ENCODE data around the gene PDE6B. TPM values are rescaled to one million over a fixed set of nuclear protein-coding genes. Genes with fewer than 3 reads are reported as not detected.

Gene PDE6B
- total and polyA plus RNA-seq, 2 experiments from 2014 or later, result 3.4 to 5.0 TPM

- ATAC-seq (no peak; the same call in 2 of the 3 replicates), DNase-seq (ENCODE audit: low spot score) (no peak)
- no peaks in the 10 kb centered on the region; the same call in 1 of the 3 replicates for H3K36me3 Mint-ChIP-seq (ENCODE audit: low read depth)
- Histone ChIP-seq H3K79me2 (replicated peaks; ENCODE audit: insufficient read depth) (no peaks in the 10 kb centered on the region), H3K4me1 (ENCODE audit: insufficient read depth) (no peaks in the 10 kb centered on the region), H2AFZ (no peak overlapping the region), H3K4me2 (no peak overlapping the region), H3K9me2 (ENCODE audit: insufficient read depth) (no peaks in the 10 kb centered on the region), H3F3A (replicated peaks; ENCODE audit: low read depth) (no peaks in the 10 kb centered on the region), H4K20me1 (replicated peaks; ENCODE audit: insufficient read depth) (no peaks in the 10 kb centered on the region), H3K4me3 (no peak overlapping the region), H3K27ac (ENCODE audit: low read depth) (no peak overlapping the region), H3K36me3 (ENCODE audit: insufficient read depth) (no peaks in the 10 kb centered on the region), H3K27me3 (ENCODE audit: insufficient read depth) (no peaks in the 10 kb centered on the region)
- TF ChIP-seq CTCF (conservative IDR thresholded peaks at IDR 0.05; ENCODE audit: low read depth in 2 of 2), result peak in 1 of 2 experiments; percentile 14; a peak in 1 of 4 replicates
- TF ChIP-seq ZNF331 (CRISPR knock-in tag; IDR thresholded peaks at IDR 0.05; ENCODE audit: low read depth), result no peak
- no peak overlapping the region for H3K4me3 Mint-ChIP-seq
- H3K4me1 Mint-ChIP-seq, result no peaks in the 10 kb centered on the region; the same call in 1 of the 3 replicates
- H3K9me3 Mint-ChIP-seq, result no peaks in the 10 kb centered on the region; the same call in 2 of the 3 replicates
- peaks cover 6% of the 10 kb centered on the region for H3K27me3 Mint-ChIP-seq (ENCODE audit: insufficient read depth, low read depth, poor library complexity)
- no peak overlapping the region for H3K27ac Mint-ChIP-seq
These were observed 32.4 kb upstream of the PDE6B start for GRCh38 chr4:592825-593520.

DNA sequence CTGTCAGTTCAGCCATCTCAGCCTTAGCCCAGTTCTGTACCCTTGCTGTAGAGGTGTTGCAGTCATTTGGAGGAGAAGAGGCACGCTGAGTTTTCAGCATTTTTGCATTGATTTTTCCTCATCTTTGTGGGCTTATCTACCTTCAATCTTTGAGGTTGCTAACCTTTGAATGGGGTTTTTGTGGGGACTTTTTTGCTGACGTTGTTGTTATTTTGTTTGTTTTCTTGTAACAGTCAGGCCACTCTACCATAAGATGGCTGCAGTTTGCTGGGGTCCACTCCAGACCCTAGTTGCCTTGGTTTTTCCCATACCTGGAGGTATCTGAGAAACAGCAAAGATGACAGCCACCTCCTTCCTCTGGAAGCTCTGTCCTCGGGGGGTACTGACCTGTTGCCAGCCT lies 26.4 kb upstream of the PDE6B start:
- Mint-ChIP-seq H3K27me3 (ENCODE audit: insufficient read depth, low read depth, poor library complexity) (peaks cover 5% of the 10 kb centered on the region), H3K36me3 (ENCODE audit: low read depth) (no peaks in the 10 kb centered on the region)
- no peak for ATAC-seq

DNA sequence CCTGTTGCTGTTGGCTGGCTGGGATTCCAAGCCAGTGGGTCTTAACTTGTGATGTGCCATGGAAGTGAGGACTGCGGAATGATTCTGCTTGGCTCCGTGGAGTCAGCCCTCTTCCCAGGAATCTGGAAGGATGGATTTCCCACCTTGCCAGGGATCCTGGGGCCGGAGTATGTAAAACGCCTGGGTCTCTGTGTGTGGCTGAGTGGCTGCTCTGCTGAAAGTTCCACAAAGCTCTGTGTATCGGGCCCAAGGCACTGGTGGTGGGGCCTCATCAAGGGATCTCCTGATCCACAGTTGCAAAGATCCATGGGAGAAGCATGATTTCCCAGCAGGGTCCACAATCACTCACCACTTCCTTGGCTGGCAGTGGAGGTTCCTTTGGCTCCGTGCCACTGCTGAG lies 25.2 kb upstream of the PDE6B start:
- Histone ChIP-seq H3K4me1 (ENCODE audit: insufficient read depth) (no peaks in the 10 kb centered on the region), H3K27ac (ENCODE audit: low read depth) (no peak overlapping the region), H3F3A (replicated peaks; ENCODE audit: low read depth) (no peaks in the 10 kb centered on the region), H3K9me2 (ENCODE audit: insufficient read depth) (no peaks in the 10 kb centered on the region), H2AFZ (no peak overlapping the region), H3K36me3 (ENCODE audit: insufficient read depth) (no peaks in the 10 kb centered on the region), H3K27me3 (ENCODE audit: insufficient read depth) (no peaks in the 10 kb centered on the region), H4K20me1 (replicated peaks; ENCODE audit: insufficient read depth) (no peaks in the 10 kb centered on the region), H3K4me3 (no peak overlapping the region), H3K4me2 (no peak overlapping the region), H3K79me2 (replicated peaks; ENCODE audit: insufficient read depth) (no peaks in the 10 kb centered on the region)
- ATAC-seq (no peak), DNase-seq (ENCODE audit: low spot score) (no peak)
- H3K27ac Mint-ChIP-seq, result no peak overlapping the region
- no peak overlapping the region for H3K4me3 Mint-ChIP-seq
- H3K4me1 Mint-ChIP-seq, result peaks cover 10% of the 10 kb centered on the region
- no peaks in the 10 kb centered on the region for H3K36me3 Mint-ChIP-seq (ENCODE audit: low read depth)
- no peaks in the 10 kb centered on the region; the same call in 2 of the 3 replicates for H3K9me3 Mint-ChIP-seq
- peaks cover 5% of the 10 kb centered on the region for H3K27me3 Mint-ChIP-seq (ENCODE audit: insufficient read depth, low read depth, poor library complexity)
- TF ChIP-seq EZH2 (IDR thresholded peaks at IDR 0.05; ENCODE audit: low read depth, unreplicated experiment), result no peak
- no peak for TF ChIP-seq CREB1 (CRISPR knock-in tag; IDR thresholded peaks at IDR 0.05; ENCODE audit: low read depth)
- TF ChIP-seq POLR2AphosphoS5 (IDR thresholded peaks at IDR 0.05; ENCODE audit: low read depth), result no peak
- TF ChIP-seq, protein P1, sequence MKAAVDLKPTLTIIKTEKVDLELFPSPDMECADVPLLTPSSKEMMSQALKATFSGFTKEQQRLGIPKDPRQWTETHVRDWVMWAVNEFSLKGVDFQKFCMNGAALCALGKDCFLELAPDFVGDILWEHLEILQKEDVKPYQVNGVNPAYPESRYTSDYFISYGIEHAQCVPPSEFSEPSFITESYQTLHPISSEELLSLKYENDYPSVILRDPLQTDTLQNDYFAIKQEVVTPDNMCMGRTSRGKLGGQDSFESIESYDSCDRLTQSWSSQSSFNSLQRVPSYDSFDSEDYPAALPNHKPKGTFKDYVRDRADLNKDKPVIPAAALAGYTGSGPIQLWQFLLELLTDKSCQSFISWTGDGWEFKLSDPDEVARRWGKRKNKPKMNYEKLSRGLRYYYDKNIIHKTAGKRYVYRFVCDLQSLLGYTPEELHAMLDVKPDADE (IDR thresholded peaks at IDR 0.05), result no peak

More for the DNA sequence above, 26.4 kb upstream of the PDE6B start:
- no peaks in the 10 kb centered on the region for H3K79me2 ChIP-seq (replicated peaks; ENCODE audit: insufficient read depth)
- no peak overlapping the region for H3K4me3 ChIP-seq
- no peak overlapping the region for H3K27ac Mint-ChIP-seq
- H3K4me3 Mint-ChIP-seq, result no peak overlapping the region
- no peak overlapping the region for H3K4me2 ChIP-seq
- no peak for TF ChIP-seq ZNF114 (CRISPR knock-in tag; IDR thresholded peaks at IDR 0.05)
- TF ChIP-seq, protein P1 (IDR thresholded peaks at IDR 0.05), result no peak
- no peak for TF ChIP-seq CREB1 (CRISPR knock-in tag; IDR thresholded peaks at IDR 0.05; ENCODE audit: low read depth)
- no peaks in the 10 kb centered on the region for H4K20me1 ChIP-seq (replicated peaks; ENCODE audit: insufficient read depth)
- H3K9me3 Mint-ChIP-seq, result no peaks in the 10 kb centered on the region; the same call in 2 of the 3 replicates
- H3K4me1 ChIP-seq (ENCODE audit: insufficient read depth), result no peaks in the 10 kb centered on the region
- H3K27me3 ChIP-seq (ENCODE audit: insufficient read depth), result no peaks in the 10 kb centered on the region
- DNase-seq (ENCODE audit: low spot score), result no peak
- no peaks in the 10 kb centered on the region for H3K36me3 ChIP-seq (ENCODE audit: insufficient read depth)
- H3F3A ChIP-seq (replicated peaks; ENCODE audit: low read depth), result no peaks in the 10 kb centered on the region
- peaks cover 10% of the 10 kb centered on the region for H3K4me1 Mint-ChIP-seq
- H3K27ac ChIP-seq (ENCODE audit: low read depth), result no peak overlapping the region
- H3K9me2 ChIP-seq (ENCODE audit: insufficient read depth), result no peaks in the 10 kb centered on the region
- no peak overlapping the region for H2AFZ ChIP-seq

All from GM23338 (cell line).